Transverse colon (tissue), 4 donors: ENCODE results near the gene ELAVL4. TPM values are rescaled to one million over a fixed set of nuclear protein-coding genes. Genes with fewer than 3 reads are reported as not detected.

ENCODE experiments used
- DNase-seq: peaks from one replicate; pipeline ENCODE4 v3.0.0-alpha.2; 2019
- H3K27ac ChIP-seq, 4 donors: fragments of 200-600 bp; sonication (generic); 2 replicates each; pipeline ENCODE4 v1.5.1; 2016 to 2018; ENCODE audit warnings: inconsistent platforms in 4 of 4
- H3K27me3 ChIP-seq: fragments of 200-600 bp; sonication (generic); 2 replicates; pipeline ENCODE4 v1.5.1; 2017; ENCODE audit warnings: inconsistent platforms
- H3K36me3 ChIP-seq, 4 donors: fragments of 200-600 bp; sonication (generic); 2 replicates each; pipeline ENCODE4 v1.5.1; 2017 to 2019; ENCODE audit warnings: inconsistent platforms in 4 of 4
- H3K4me1 ChIP-seq, 4 donors: fragments of 200-600 bp; sonication (generic); 2 replicates each; pipeline ENCODE4 v1.5.1; 2017 to 2020; ENCODE audit warnings: inconsistent platforms in 4 of 4
- H3K4me3 ChIP-seq, 4 donors: fragments of 200-600 bp; sonication (generic); 1 replicate in 1 of 4; 2 replicates in 3 of 4; pipeline versions ENCODE4 v1.5.1 to v1.6.1; 2017 to 2019; ENCODE audit warnings: inconsistent platforms in 4 of 4
- H3K9me3 ChIP-seq, 2 donors: fragments of 200-600 bp; sonication (generic); 2 replicates each; pipeline ENCODE4 v1.5.1; 2017 to 2019; ENCODE audit warnings: inconsistent platforms in 2 of 2
- EP300 ChIP-seq: sonication (generic); formaldehyde crosslinking; IDR thresholded peaks from one replicate; pipeline ENCODE4 v1.6.1; 2017; ENCODE audit warnings: antibody characterized with exemption, low read depth
- POLR2A ChIP-seq: fragments of 450-650 bp; IDR thresholded peaks from one replicate; pipeline ENCODE4 v1.6.1; 2016; ENCODE audit warnings: antibody characterized with exemption, mild to moderate bottlenecking, moderate library complexity
- POLR2AphosphoS5 ChIP-seq, 3 donors: sonication (generic); formaldehyde crosslinking; IDR thresholded peaks; one replicate each; pipeline ENCODE4 v1.6.1; 2016; ENCODE audit warnings: antibody characterized with exemption in 3 of 3
- WGBS, 2 donors: methylation state at CpG; one replicate each; pipeline ENCODE4 v1.1.5; 2018; ENCODE audit warnings: low coverage in 1 of 2; 5-methylcytosine and 5-hydroxymethylcytosine counted together
- in situ Hi-C, 4 donors: fragments of 200-750 bp; cut with MboI; loops; one replicate each; pipeline versions ENCODE4 v1.15.0 to v1.15.1; 2017; ENCODE audit warnings: low sequenced_read_pairs in 3 of 4, low pct_ligation_motif_present in 1 of 4, low pct_unique_long_range_greater_than_20kb in 1 of 4
- intact Hi-C: fragments of 100-400 bp; cut with DNase I; formaldehyde crosslinking; loops from one replicate; pipeline ENCODE4 v1.15.1; 2023; ENCODE audit warnings: low total_unique reads
- total RNA-seq, 4 donors: library from RNA; depleted of rRNA; stranded (reverse); fragments of >200 nt; gene quantifications; one replicate each; pipeline ENCODE4 v1.1.0, GENCODE V29; 2016
- TF ChIP-seq, protein P1 (sequence below), 5 experiments: fragments of 200-600 bp in 3 of 5; fragments of 450-650 bp in 2 of 5; sonication (generic) in 3 of 5; IDR thresholded peaks; 1 replicate in 2 of 5; 2 replicates in 3 of 5; pipeline ENCODE4 v1.5.1; 2016 to 2017; ENCODE audit warnings: antibody characterized with exemption in 5 of 5, inconsistent platforms in 3 of 5, mild to moderate bottlenecking in 2 of 5, moderate library complexity in 1 of 5

Gene ELAVL4
- under 1 TPM in 2 of 4 donors, not detected in 2; 0.55 to 0.64 TPM for total RNA-seq

GRCh38 chr1:50108497-50109059 is at the start of gene ELAVL4:
Gene ELAVL4, plus strand, starts transcription at chr1:50108920. Its CDS starts 270 bp downstream, at chr1:50109190.
- in situ Hi-C loops, result no loop called here

DNA sequence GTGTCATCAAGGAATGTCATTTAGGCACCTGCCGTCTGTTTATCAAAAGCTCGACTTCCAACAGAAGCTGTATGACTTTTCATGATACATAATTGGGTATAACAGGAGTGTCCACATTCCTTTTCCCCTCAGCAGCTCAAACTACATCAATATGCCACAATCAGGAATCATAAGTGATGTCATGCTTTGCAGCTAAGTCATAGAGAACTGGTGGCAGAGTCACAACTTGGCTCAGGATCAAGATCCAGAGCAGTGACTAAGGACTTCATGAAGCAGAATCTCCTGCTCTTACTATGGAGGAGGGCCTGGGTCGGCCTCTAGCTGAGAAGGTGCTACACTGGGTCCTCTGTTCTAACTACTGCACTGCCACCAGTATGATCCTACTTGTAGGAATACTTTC is 48.4 kb upstream of the ELAVL4 start:
- intact Hi-C loops, result no loop called here
- Histone ChIP-seq H3K4me3 (no peak overlapping the region), H3K36me3 (no peaks in the 10 kb centered on the region), H3K27ac (no peak overlapping the region), H3K4me1 (no peaks in the 10 kb centered on the region), H3K27me3 (no peaks in the 10 kb centered on the region), H3K9me3 (no peaks in the 10 kb centered on the region)
- TF ChIP-seq POLR2A (no peak), EP300 (no peak), POLR2AphosphoS5 (IDR thresholded peaks at IDR 0.05) (no peak)
- TF ChIP-seq, protein P1, sequence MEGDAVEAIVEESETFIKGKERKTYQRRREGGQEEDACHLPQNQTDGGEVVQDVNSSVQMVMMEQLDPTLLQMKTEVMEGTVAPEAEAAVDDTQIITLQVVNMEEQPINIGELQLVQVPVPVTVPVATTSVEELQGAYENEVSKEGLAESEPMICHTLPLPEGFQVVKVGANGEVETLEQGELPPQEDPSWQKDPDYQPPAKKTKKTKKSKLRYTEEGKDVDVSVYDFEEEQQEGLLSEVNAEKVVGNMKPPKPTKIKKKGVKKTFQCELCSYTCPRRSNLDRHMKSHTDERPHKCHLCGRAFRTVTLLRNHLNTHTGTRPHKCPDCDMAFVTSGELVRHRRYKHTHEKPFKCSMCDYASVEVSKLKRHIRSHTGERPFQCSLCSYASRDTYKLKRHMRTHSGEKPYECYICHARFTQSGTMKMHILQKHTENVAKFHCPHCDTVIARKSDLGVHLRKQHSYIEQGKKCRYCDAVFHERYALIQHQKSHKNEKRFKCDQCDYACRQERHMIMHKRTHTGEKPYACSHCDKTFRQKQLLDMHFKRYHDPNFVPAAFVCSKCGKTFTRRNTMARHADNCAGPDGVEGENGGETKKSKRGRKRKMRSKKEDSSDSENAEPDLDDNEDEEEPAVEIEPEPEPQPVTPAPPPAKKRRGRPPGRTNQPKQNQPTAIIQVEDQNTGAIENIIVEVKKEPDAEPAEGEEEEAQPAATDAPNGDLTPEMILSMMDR (IDR thresholded peaks at IDR 0.05), result no peak
- in situ Hi-C loops, result no loop called here
- WGBS, 2 donors, result 54 to 67% methylated on average over 2 to 3 of the region's 3 CpGs
- DNase-seq, result no peak

More at GRCh38 chr1:50108497-50109059, at the start of gene ELAVL4:
- Histone ChIP-seq H3K36me3 (no peaks in the 10 kb centered on the region), H3K9me3 (no peaks in the 10 kb centered on the region), H3K4me3 (no peak within 1 kb of the TSS), H3K4me1 (peaks cover 0 to 10% (median 0%) of the 10 kb centered on the region in 4 donors), H3K27me3 (peaks cover 62% of the 10 kb centered on the region), H3K27ac (no peak within 1 kb of the TSS)
- no peak for DNase-seq
- 44 to 45% methylated on average over 4 to 11 of the region's 11 CpGs for WGBS, 2 donors
- TF ChIP-seq POLR2A (no peak), EP300 (no peak), POLR2AphosphoS5 (IDR thresholded peaks at IDR 0.05) (no peak)
- TF ChIP-seq, protein P1 (IDR thresholded peaks at IDR 0.05), result no peak
- intact Hi-C loops, result no loop called here

GRCh38 chr1:50066806-50067205 is 41.9 kb upstream of the ELAVL4 start:
- no peak for DNase-seq
- no peak overlapping the region for H3K4me3 ChIP-seq
- no peaks in the 10 kb centered on the region for H3K4me1 ChIP-seq
- no peak overlapping the region for H3K27ac ChIP-seq
- no peaks in the 10 kb centered on the region for H3K36me3 ChIP-seq
- H3K27me3 ChIP-seq, result no peaks in the 10 kb centered on the region
- 71 to 83% methylated on average over 1 of the region's 1 CpG for WGBS, 2 donors
- H3K9me3 ChIP-seq, result no peaks in the 10 kb centered on the region
- in situ Hi-C loops, result no loop called here
- no peak for TF ChIP-seq EP300
- TF ChIP-seq, protein P1 (IDR thresholded peaks at IDR 0.05), result no peak
- TF ChIP-seq POLR2AphosphoS5 (IDR thresholded peaks at IDR 0.05), result no peak
- no peak for TF ChIP-seq POLR2A
- intact Hi-C loops, result no loop called here

DNA sequence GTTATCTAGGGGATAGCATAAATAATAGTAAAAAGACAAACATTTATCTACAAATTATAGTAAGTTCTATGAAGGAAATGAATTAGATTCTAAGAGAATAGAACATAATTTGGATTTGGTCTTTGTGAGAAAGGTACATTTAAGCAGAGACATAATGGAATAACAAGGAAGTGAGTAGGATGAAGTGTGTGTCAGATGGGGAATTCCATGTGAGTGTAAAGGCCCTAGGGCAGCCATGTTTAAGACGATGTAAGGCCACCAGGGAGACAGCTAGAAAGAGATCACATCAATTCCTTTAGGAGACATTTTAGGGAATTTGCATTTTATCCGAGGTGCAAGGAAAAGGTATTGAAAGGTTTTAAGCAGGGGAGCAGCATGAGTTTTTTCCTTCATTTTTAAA is 33.8 kb upstream of the ELAVL4 start:
- no peak overlapping the region for H3K4me3 ChIP-seq
- H3K4me1 ChIP-seq, result no peaks in the 10 kb centered on the region
- H3K27ac ChIP-seq, result no peak overlapping the region
- WGBS, 2 donors, result 68 to 69% methylated on average over 2 of the region's 2 CpGs
- in situ Hi-C loops, result no loop called here
- TF ChIP-seq, protein P1 (IDR thresholded peaks at IDR 0.05), result no peak
- no peak for TF ChIP-seq POLR2AphosphoS5 (IDR thresholded peaks at IDR 0.05)
- TF ChIP-seq POLR2A, result no peak
- no peak for TF ChIP-seq EP300
- no peak for DNase-seq
- H3K27me3 ChIP-seq, result no peaks in the 10 kb centered on the region
- intact Hi-C loops, result no loop called here
- no peaks in the 10 kb centered on the region for H3K36me3 ChIP-seq
- no peaks in the 10 kb centered on the region for H3K9me3 ChIP-seq
